Epithelial cell of proximal tubule (primary cell): ENCODE data around the gene SFI1. TPM values are rescaled to one million over a fixed set of nuclear protein-coding genes. Genes with fewer than 3 reads are reported as not detected.

ENCODE experiments used
- DNase-seq: peaks from one replicate; pipeline ENCODE4 v3.0.0-alpha.2; 2011; ENCODE audit warnings: low read depth
- H3K4me3 ChIP-seq: 2 replicates; pipeline ENCODE4 v1.5.1; 2011; ENCODE audit warnings: low read depth, mild to moderate bottlenecking, low read length
- CTCF ChIP-seq: conservative IDR thresholded peaks from 2 replicates; pipeline ENCODE4 v1.5.1; 2012; ENCODE audit warnings: low read depth, mild to moderate bottlenecking, low read length
- total RNA-seq: library from RNA; depleted of rRNA; stranded (reverse); fragments of >200 nt; gene quantifications from 2 replicates; pipeline ENCODE4 v1.2.3, GENCODE V29; 2015

SFI1 gene
- total RNA-seq, 1 donor from 2014 or later = 26.0 TPM

GRCh38 chr22:31623592-31624304, 127.4 kb downstream of the SFI1 start:
- H3K4me3 ChIP-seq = no peak overlapping the region
- no peak for TF ChIP-seq CTCF
- DNase-seq = no peak

- DNase-seq = no peak
- no peak overlapping the region for H3K4me3 ChIP-seq
- TF ChIP-seq CTCF = no peak
These were observed 128.9 kb downstream of the SFI1 start for GRCh38 chr22:31625257-31625640.

- no peak overlapping the region for H3K4me3 ChIP-seq
- no peak for DNase-seq
- TF ChIP-seq CTCF = no peak
These were observed 129.5 kb downstream of the SFI1 start for GRCh38 chr22:31625661-31626426.

GRCh38 chr22:31626427-31627150, 130.3 kb downstream of the SFI1 start:
- no peak for TF ChIP-seq CTCF
- DNase-seq = no peak
- no peak overlapping the region for H3K4me3 ChIP-seq

- TF ChIP-seq CTCF = no peak
- DNase-seq = no peak
- no peak overlapping the region for H3K4me3 ChIP-seq
These were observed 130.9 kb downstream of the SFI1 start for GRCh38 chr22:31627223-31627731.

- no peak for TF ChIP-seq CTCF
- no peak overlapping the region for H3K4me3 ChIP-seq
These were observed 132.0 kb downstream of the SFI1 start for GRCh38 chr22:31628362-31628761.

More at GRCh38 chr22:31628362-31628761, 132.0 kb downstream of the SFI1 start:
- no peak for DNase-seq
